A549 (cell line): ENCODE data around the gene RAD23B. TPM values are rescaled to one million over a fixed set of nuclear protein-coding genes. Genes with fewer than 3 reads are reported as not detected.

ENCODE experiments used
- ATAC-seq, 2 experiments: fragments of 200-7000 bp in 1 of 2; fragments of >200 bp in 1 of 2; cut with Nextera tagmentation in 1 of 2; cut with Tn5 transposase in 1 of 2; 3 replicates each; pipeline versions ENCODE4 v1.8.0 to v1.9.1; 2018 to 2020; ENCODE audit warnings: mild to moderate bottlenecking in 1 of 2, moderate library complexity in 1 of 2
- CTCF ChIA-PET: fragments of 300-600 bp; sonication (Branson Sonifier 250); formaldehyde crosslinking; extraction: SDS; loops from one replicate; lab custom pipeline; 2021; ENCODE audit warnings: antibody characterized with exemption, inconsistent platforms; lab: Yijun Ruan, JAX
- POLR2A ChIA-PET: fragments of 350-600 bp; formaldehyde crosslinking; extraction: SDS; loops from one replicate; lab custom pipeline; 2021; ENCODE audit warnings: antibody characterized with exemption, inconsistent platforms; lab: Yijun Ruan, JAX
- DNase-seq, 2 experiments: peaks; one replicate each; pipeline versions ENCODE4 v3.0.0 to v3.0.0-alpha.2; 2011 to 2016; ENCODE audit warnings: low read depth in 1 of 2, low spot score in 1 of 2
- FAIRE-seq: peaks from 2 replicates; lab custom pipeline; 2011; peaks lifted over from hg19 to GRCh38; lab: Jason Lieb, UNC
- H3K27ac ChIP-seq, 2 experiments: fragments of >200 bp; sonication (Bioruptor Twin); formaldehyde crosslinking; 3 replicates each; pipeline ENCODE4 v1.5.1; 2016 to 2017
- H3K4me1 ChIP-seq: fragments of >200 bp; sonication (Bioruptor Twin); formaldehyde crosslinking; 3 replicates; pipeline ENCODE4 v1.6.1; 2016
- H3K4me2 ChIP-seq: fragments of >200 bp; sonication (Bioruptor Twin); formaldehyde crosslinking; 3 replicates; pipeline ENCODE4 v1.6.1; 2016
- H3K4me3 ChIP-seq: fragments of >200 bp; sonication (Bioruptor Twin); formaldehyde crosslinking; 3 replicates; pipeline ENCODE4 v1.5.1; 2016
- H3K9me3 ChIP-seq: fragments of >200 bp; sonication (Bioruptor Twin); formaldehyde crosslinking; 3 replicates; pipeline ENCODE4 v1.6.1; 2016
- CEBPB ChIP-seq, 2 experiments: fragments of >200 bp in 1 of 2; sonication (Bioruptor Twin) in 1 of 2; formaldehyde crosslinking in 1 of 2; IDR thresholded peaks; 2 replicates each; pipeline ENCODE4 v1.6.1; 2012 to 2016
- CHD2 ChIP-seq: fragments of 150-350 bp; IDR thresholded peaks from 2 replicates; pipeline ENCODE4 v1.6.1; 2014; ENCODE audit warnings: low read length; ENCODE audit not compliant: partially characterized antibody
- CTCF ChIP-seq: fragments of >200 bp; sonication (Bioruptor Twin); formaldehyde crosslinking; IDR thresholded peaks from 3 replicates; pipeline ENCODE4 v1.5.1; 2016
- E2F6 ChIP-seq: IDR thresholded peaks from 2 replicates; pipeline ENCODE4 v1.6.1; 2012; ENCODE audit warnings: low read depth, borderline replicate concordance
- EHF ChIP-seq: fragments of 250-450 bp; sonication (Bioruptor Pico); IDR thresholded peaks from 2 replicates; pipeline ENCODE4 v1.5.0; 2020; ENCODE audit warnings: mild to moderate bottlenecking
- ESRRA ChIP-seq: fragments of 150-350 bp; IDR thresholded peaks from 2 replicates; pipeline ENCODE4 v1.6.1; 2014; ENCODE audit warnings: mild to moderate bottlenecking, low read length, borderline replicate concordance
- FOSB ChIP-seq: fragments of 250-450 bp; sonication (Bioruptor Pico); IDR thresholded peaks from 2 replicates; pipeline ENCODE4 v1.5.0; 2020; ENCODE audit warnings: mild to moderate bottlenecking, moderate library complexity
- GATA3 ChIP-seq: IDR thresholded peaks from 2 replicates; pipeline ENCODE4 v1.6.1; 2012; ENCODE audit warnings: borderline replicate concordance
- HDAC2 ChIP-seq: fragments of 200-600 bp; sonication (generic); IDR thresholded peaks from 2 replicates; pipeline ENCODE4 v1.6.1; 2016
- HOXA7 ChIP-seq: fragments of 250-450 bp; sonication (Bioruptor Pico); IDR thresholded peaks from 2 replicates; pipeline ENCODE4 v1.5.0; 2020; ENCODE audit warnings: mild to moderate bottlenecking, moderate library complexity
- HOXB13 ChIP-seq: fragments of 250-450 bp; sonication (Bioruptor Pico); IDR thresholded peaks from 2 replicates; pipeline ENCODE4 v1.5.0; 2020; ENCODE audit warnings: low read depth, mild to moderate bottlenecking, moderate library complexity
- HOXB5 ChIP-seq: fragments of 250-450 bp; sonication (Bioruptor Pico); IDR thresholded peaks from 2 replicates; pipeline ENCODE4 v1.5.0; 2020; ENCODE audit warnings: mild to moderate bottlenecking, moderate library complexity
- KDM1A ChIP-seq: fragments of 200-600 bp; sonication (generic); IDR thresholded peaks from 2 replicates; pipeline ENCODE4 v1.6.1; 2016; ENCODE audit warnings: low read depth, mild to moderate bottlenecking
- KDM5A ChIP-seq: fragments of 200-600 bp; sonication (generic); IDR thresholded peaks from 2 replicates; pipeline ENCODE4 v1.6.1; 2016; ENCODE audit warnings: antibody characterized with exemption, mild to moderate bottlenecking
- MAFK ChIP-seq: fragments of 450-650 bp; IDR thresholded peaks from 2 replicates; pipeline ENCODE4 v1.6.1; 2014; ENCODE audit not compliant: partially characterized antibody
- MAZ ChIP-seq: fragments of 150-350 bp; IDR thresholded peaks from 2 replicates; pipeline ENCODE4 v1.6.1; 2014; ENCODE audit warnings: antibody characterized with exemption, low read depth, low read length, borderline replicate concordance
- MYC ChIP-seq: IDR thresholded peaks from 2 replicates; pipeline ENCODE4 v1.6.1; 2012; ENCODE audit warnings: mild to moderate bottlenecking, inconsistent platforms, low read length, improper control_type of control experiment, borderline replicate concordance
- PBX3 ChIP-seq: IDR thresholded peaks from 2 replicates; pipeline ENCODE4 v1.6.1; 2012
- RAD21 ChIP-seq, 2 experiments: fragments of >200 bp in 1 of 2; sonication (Bioruptor Twin) in 1 of 2; formaldehyde crosslinking in 1 of 2; IDR thresholded peaks in 1 of 2; conservative IDR thresholded peaks in 1 of 2; 2 replicates in 1 of 2; 3 replicates in 1 of 2; pipeline ENCODE4 v1.6.1; 2012 to 2018; ENCODE audit warnings: inconsistent platforms in 1 of 2
- REST ChIP-seq: fragments of 200-600 bp; sonication (generic); IDR thresholded peaks from 2 replicates; pipeline ENCODE4 v1.6.1; 2016; ENCODE audit warnings: antibody characterized with exemption, mild to moderate bottlenecking, moderate library complexity
- RFX5 ChIP-seq: fragments of 450-650 bp; IDR thresholded peaks from 2 replicates; pipeline ENCODE4 v1.7.1; 2014; ENCODE audit warnings: antibody characterized with exemption, mild to moderate bottlenecking, moderate library complexity
- SREBF2 ChIP-seq: fragments of 450-650 bp; IDR thresholded peaks from 2 replicates; pipeline ENCODE4 v1.6.1; 2014; ENCODE audit warnings: mild to moderate bottlenecking, moderate library complexity
- TP53 ChIP-seq: fragments of 250-450 bp; sonication (Bioruptor Pico); IDR thresholded peaks from 2 replicates; pipeline ENCODE4 v1.5.0; 2021; ENCODE audit warnings: mild to moderate bottlenecking, moderate library complexity
- ZC3H11A ChIP-seq: fragments of 450-650 bp; IDR thresholded peaks from 2 replicates; pipeline ENCODE4 v1.6.1; 2014; ENCODE audit warnings: antibody characterized with exemption, mild to moderate bottlenecking
- ZFP36 ChIP-seq: fragments of 450-650 bp; IDR thresholded peaks from 2 replicates; pipeline ENCODE4 v1.6.1; 2014; ENCODE audit warnings: borderline replicate concordance; ENCODE audit not compliant: partially characterized antibody
- ZSCAN20 ChIP-seq: fragments of 250-450 bp; sonication (Bioruptor Pico); IDR thresholded peaks from 2 replicates; pipeline ENCODE4 v1.8.0; 2022; ENCODE audit warnings: mild to moderate bottlenecking, moderate library complexity
- WGBS: methylation state at CpG from one replicate; pipeline ENCODE4 v1.1.6; 2017; ENCODE audit errors: missing lambda C conversion rate; 5-methylcytosine and 5-hydroxymethylcytosine counted together
- polyA plus RNA-seq, 4 experiments: library from polyadenylated mRNA; depleted of rRNA in 3 of 4; stranded (reverse); fragments of >200 nt; fragmentation: RNase III in 1 of 4; extraction: RNeasy Plus Mini Kit Qiagen cat#74134 plus additional on column Dnase treatment in 1 of 4; gene quantifications; 2 replicates in 3 of 4; 3 replicates in 1 of 4; pipeline ENCODE4 v1.2.3, GENCODE V29; 2011 to 2017
- TF ChIP-seq, protein P1 (sequence below): fragments of 250-450 bp; sonication (Bioruptor Pico); IDR thresholded peaks from 2 replicates; pipeline ENCODE4 v1.5.0; 2020; ENCODE audit warnings: low read depth, mild to moderate bottlenecking, moderate library complexity
- TF ChIP-seq, protein P2 (sequence below): IDR thresholded peaks from 2 replicates; pipeline ENCODE4 v1.6.1; 2012
- TF ChIP-seq, protein P3 (sequence below): fragments of >200 bp; sonication (Bioruptor Twin); formaldehyde crosslinking; IDR thresholded peaks from 2 replicates; pipeline ENCODE4 v1.6.1; 2016

RAD23B gene
- polyA plus RNA-seq, 2 of the 4 experiments (the other 2 are of a cell fraction): 136 to 195 TPM

DNA sequence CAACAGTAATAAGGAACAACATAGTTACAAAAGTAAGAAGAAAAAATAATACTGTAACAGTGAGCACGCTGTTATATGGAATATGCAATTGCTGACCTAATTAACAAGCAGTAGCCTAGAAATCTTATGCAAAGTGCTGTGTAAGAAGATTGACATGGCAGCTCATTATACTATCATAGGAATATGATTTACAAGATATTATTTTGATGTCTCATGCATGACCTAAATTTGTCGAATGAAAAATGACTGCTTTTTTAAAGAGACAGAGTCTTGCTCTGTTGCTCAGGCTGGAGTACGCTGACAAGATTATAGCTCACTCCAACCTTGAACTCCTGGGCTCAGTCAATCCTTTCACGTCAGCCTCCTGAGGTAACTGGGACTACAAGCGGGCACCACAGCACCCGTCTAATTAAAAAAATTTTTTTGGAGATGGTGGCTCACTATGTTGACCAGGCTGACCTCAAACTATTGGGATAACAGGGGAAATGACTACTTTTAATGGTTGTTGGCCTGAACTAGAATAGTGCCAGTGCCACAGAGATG is 10.5 kb downstream of the RAD23B start:
- no peak overlapping the region for H3K4me3 ChIP-seq
- H3K4me2 ChIP-seq: no peak overlapping the region
- FAIRE-seq (no peak), ATAC-seq (no peak), DNase-seq (no peak)
- WGBS: 86% methylated on average over 6 of the region's 6 CpGs
- ChIA-PET POLR2A (interaction anchor here (1.0 kb wide), 1 partner anchor 10 kb away, joined by 3 read pairs; the partner anchor contains the start of gene RAD23B), CTCF (interaction anchor here (3.4 kb wide), 1 partner anchor 48 kb away, joined by 13 read pairs; no protein-coding TSS in a partner anchor)
- H3K27ac ChIP-seq: no peak overlapping the region
- no peaks in the 10 kb centered on the region for H3K9me3 ChIP-seq
- peaks cover 26% of the 10 kb centered on the region; the same call in 2 of the 3 replicates for H3K4me1 ChIP-seq
- TF ChIP-seq, protein P1, sequence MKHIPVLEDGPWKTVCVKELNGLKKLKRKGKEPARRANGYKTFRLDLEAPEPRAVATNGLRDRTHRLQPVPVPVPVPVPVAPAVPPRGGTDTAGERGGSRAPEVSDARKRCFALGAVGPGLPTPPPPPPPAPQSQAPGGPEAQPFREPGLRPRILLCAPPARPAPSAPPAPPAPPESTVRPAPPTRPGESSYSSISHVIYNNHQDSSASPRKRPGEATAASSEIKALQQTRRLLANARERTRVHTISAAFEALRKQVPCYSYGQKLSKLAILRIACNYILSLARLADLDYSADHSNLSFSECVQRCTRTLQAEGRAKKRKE: no peak
- TF ChIP-seq HOXB5 (CRISPR knock-in tag) (no peak), CEBPB (IDR thresholded peaks at IDR 0.05) (no peak), E2F6 (no peak), ZC3H11A (no peak), EHF (CRISPR knock-in tag) (no peak), CTCF (no peak), REST (no peak), KDM1A (no peak), FOSB (no peak), HDAC2 (no peak)
- TF ChIP-seq, protein P2, sequence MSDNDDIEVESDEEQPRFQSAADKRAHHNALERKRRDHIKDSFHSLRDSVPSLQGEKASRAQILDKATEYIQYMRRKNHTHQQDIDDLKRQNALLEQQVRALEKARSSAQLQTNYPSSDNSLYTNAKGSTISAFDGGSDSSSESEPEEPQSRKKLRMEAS: no peak

- no peak overlapping the region for H3K4me2 ChIP-seq
- H3K27ac ChIP-seq: no peak overlapping the region
- POLR2A ChIA-PET: no interaction called here
- TF ChIP-seq CEBPB (IDR thresholded peaks at IDR 0.05) (no peak), MAZ (no peak), PBX3 (no peak), ZFP36 (no peak), TP53 (CRISPR knock-in tag) (no peak), MAFK (no peak), RFX5 (no peak), KDM5A (no peak), HOXB13 (CRISPR knock-in tag) (no peak), RAD21 (conservative IDR thresholded peaks at IDR 0.05 in 1 of 2, IDR thresholded peaks at IDR 0.05 in 1 of 2) (no peak), GATA3 (no peak), ESRRA (no peak), HOXA7 (no peak), SREBF2 (no peak), CHD2 (no peak), MYC (no peak), ZSCAN20 (CRISPR knock-in tag) (no peak)
- TF ChIP-seq, protein P3, sequence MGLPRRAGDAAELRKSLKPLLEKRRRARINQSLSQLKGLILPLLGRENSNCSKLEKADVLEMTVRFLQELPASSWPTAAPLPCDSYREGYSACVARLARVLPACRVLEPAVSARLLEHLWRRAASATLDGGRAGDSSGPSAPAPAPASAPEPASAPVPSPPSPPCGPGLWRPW: no peak
- TF ChIP-seq, protein P2: no peak
- TF ChIP-seq, all 56 proteins: peak for 0
- peaks cover 33% of the 10 kb centered on the region; the same call in 2 of the 3 replicates for H3K4me1 ChIP-seq
- ATAC-seq (peak in 1 of 2 experiments; percentile 39; a peak in 2 of 6 replicates), DNase-seq (no peak), FAIRE-seq (no peak)
- H3K4me3 ChIP-seq: no peak overlapping the region
- no peaks in the 10 kb centered on the region for H3K9me3 ChIP-seq
- CTCF ChIA-PET: interaction anchor here (2.3 kb wide), 1 partner anchor 46 kb away, joined by 10 read pairs; no protein-coding TSS in a partner anchor
- 72% methylated on average over 4 of the region's 4 CpGs for WGBS
Measured at GRCh38 chr9:107294756-107295155, 11.7 kb downstream of the RAD23B start.
